ENCODE measurements around the gene DRD4.

DRD4 gene

GRCh38 chr11:614623-615503, 22.2 kb upstream of the DRD4 start:
- no peaks in the 10 kb centered on the region for H3K27me3 Mint-ChIP-seq
- peaks cover 14% of the 10 kb centered on the region for H3K4me1 Mint-ChIP-seq
- no peak for ATAC-seq (ENCODE audit: low read depth)
- peak overlapping the region; percentile 86 for H3K4me3 Mint-ChIP-seq
- DNase-seq (ENCODE audit: low spot score in 2 of 2): no peak
- peak overlapping the region; percentile 75 for H3K27ac Mint-ChIP-seq
- peaks cover 7% of the 10 kb centered on the region for H3K36me3 Mint-ChIP-seq
- H3K9me3 Mint-ChIP-seq: no peaks in the 10 kb centered on the region

- Mint-ChIP-seq H3K36me3 (peaks cover 5% of the 10 kb centered on the region), H3K4me1 (peaks cover 14% of the 10 kb centered on the region)
- peak; percentile 80 for DNase-seq (ENCODE audit: low spot score in 2 of 2)
Measured at GRCh38 chr11:615504-616319, 21.4 kb upstream of the DRD4 start, which contains the start of gene IRF7. TSS of gene IRF7 (minus strand) at chr11:615950. CDS start at chr11:615364, 586 bp downstream.

GRCh38 chr11:616320-617198, 20.5 kb upstream of the DRD4 start:
- no peak for ATAC-seq (ENCODE audit: low read depth)
- Mint-ChIP-seq H3K4me1 (peaks cover 14% of the 10 kb centered on the region), H3K27me3 (no peaks in the 10 kb centered on the region), H3K27ac (peak overlapping the region; percentile 74), H3K36me3 (peaks cover 4% of the 10 kb centered on the region), H3K4me3 (peak overlapping the region; percentile 86), H3K9me3 (no peaks in the 10 kb centered on the region)
- DNase-seq (ENCODE audit: low spot score in 2 of 2): no peak

More at GRCh38 chr11:615504-616319, 21.4 kb upstream of the DRD4 start, which contains the start of gene IRF7:
- H3K9me3 Mint-ChIP-seq: no peaks in the 10 kb centered on the region
- ATAC-seq (ENCODE audit: low read depth): peak; percentile 85
- H3K27me3 Mint-ChIP-seq: no peaks in the 10 kb centered on the region
- peak within 1 kb of the TSS; percentile 86 for H3K4me3 Mint-ChIP-seq
- peak within 1 kb of the TSS; percentile 74 for H3K27ac Mint-ChIP-seq

- Mint-ChIP-seq H3K27me3 (no peaks in the 10 kb centered on the region), H3K27ac (no peak overlapping the region), H3K9me3 (no peaks in the 10 kb centered on the region), H3K4me3 (no peak overlapping the region), H3K36me3 (peaks cover under 1% of the 10 kb centered on the region), H3K4me1 (peaks cover 11% of the 10 kb centered on the region)
- DNase-seq (ENCODE audit: low spot score in 2 of 2) (no peak), ATAC-seq (ENCODE audit: low read depth) (no peak)
Measured at GRCh38 chr11:617199-617911, 19.7 kb upstream of the DRD4 start.

- no peak overlapping the region for H3K4me3 Mint-ChIP-seq
- peaks cover 11% of the 10 kb centered on the region for H3K4me1 Mint-ChIP-seq
- peaks cover under 1% of the 10 kb centered on the region for H3K27me3 Mint-ChIP-seq
- ATAC-seq (ENCODE audit: low read depth): no peak
- no peaks in the 10 kb centered on the region for H3K9me3 Mint-ChIP-seq
- no peak overlapping the region for H3K27ac Mint-ChIP-seq
- peaks cover under 1% of the 10 kb centered on the region for H3K36me3 Mint-ChIP-seq
- no peak for DNase-seq (ENCODE audit: low spot score in 2 of 2)
Measured at GRCh38 chr11:617912-618682, 19.0 kb upstream of the DRD4 start.

- peaks cover 4% of the 10 kb centered on the region for H3K36me3 Mint-ChIP-seq
- DNase-seq (ENCODE audit: low spot score in 2 of 2) (no peak), ATAC-seq (ENCODE audit: low read depth) (no peak)
- H3K4me3 Mint-ChIP-seq: no peak overlapping the region
- no peaks in the 10 kb centered on the region for H3K9me3 Mint-ChIP-seq
- H3K27me3 Mint-ChIP-seq: peaks cover 4% of the 10 kb centered on the region
- H3K27ac Mint-ChIP-seq: no peak overlapping the region
- peaks cover 8% of the 10 kb centered on the region for H3K4me1 Mint-ChIP-seq
Measured at GRCh38 chr11:618856-619627, 18.0 kb upstream of the DRD4 start.

- Mint-ChIP-seq H3K36me3 (peaks cover 4% of the 10 kb centered on the region), H3K27ac (no peak overlapping the region), H3K9me3 (no peaks in the 10 kb centered on the region), H3K4me1 (peaks cover 5% of the 10 kb centered on the region), H3K27me3 (peaks cover 4% of the 10 kb centered on the region), H3K4me3 (no peak overlapping the region)
- DNase-seq (ENCODE audit: low spot score in 2 of 2) (no peak), ATAC-seq (ENCODE audit: low read depth) (no peak)
Measured at GRCh38 chr11:619628-620050, 17.4 kb upstream of the DRD4 start.

- peaks cover 4% of the 10 kb centered on the region for H3K36me3 Mint-ChIP-seq
- H3K4me3 Mint-ChIP-seq: no peak overlapping the region
- no peaks in the 10 kb centered on the region for H3K9me3 Mint-ChIP-seq
- H3K4me1 Mint-ChIP-seq: peaks cover 5% of the 10 kb centered on the region
- DNase-seq (ENCODE audit: low spot score in 2 of 2): no peak
- H3K27me3 Mint-ChIP-seq: peaks cover 6% of the 10 kb centered on the region
- H3K27ac Mint-ChIP-seq: no peak overlapping the region
- no peak for ATAC-seq (ENCODE audit: low read depth)
Measured at GRCh38 chr11:620201-620600, 16.9 kb upstream of the DRD4 start.

- Mint-ChIP-seq H3K4me1 (peaks cover 2% of the 10 kb centered on the region), H3K4me3 (no peak overlapping the region)
- no peak for DNase-seq (ENCODE audit: low spot score in 2 of 2)
Measured at GRCh38 chr11:620935-621814, 15.9 kb upstream of the DRD4 start.

GRCh38 chr11:621838-622237, 15.2 kb upstream of the DRD4 start:
- H3K36me3 Mint-ChIP-seq: peaks cover 4% of the 10 kb centered on the region
- H3K27me3 Mint-ChIP-seq: peaks cover 11% of the 10 kb centered on the region
- H3K4me1 Mint-ChIP-seq: peaks cover 2% of the 10 kb centered on the region
- DNase-seq (ENCODE audit: low spot score in 2 of 2) (no peak), ATAC-seq (ENCODE audit: low read depth) (no peak)
- H3K27ac Mint-ChIP-seq: no peak overlapping the region
- no peaks in the 10 kb centered on the region for H3K9me3 Mint-ChIP-seq
- no peak overlapping the region for H3K4me3 Mint-ChIP-seq

More at GRCh38 chr11:620935-621814, 15.9 kb upstream of the DRD4 start:
- no peaks in the 10 kb centered on the region for H3K9me3 Mint-ChIP-seq
- H3K27ac Mint-ChIP-seq: no peak overlapping the region
- H3K36me3 Mint-ChIP-seq: peaks cover 4% of the 10 kb centered on the region
- no peak for ATAC-seq (ENCODE audit: low read depth)
- peaks cover 6% of the 10 kb centered on the region for H3K27me3 Mint-ChIP-seq

- Mint-ChIP-seq H3K4me3 (no peak overlapping the region), H3K36me3 (peaks cover 7% of the 10 kb centered on the region), H3K9me3 (peaks cover 3% of the 10 kb centered on the region), H3K27me3 (peaks cover 17% of the 10 kb centered on the region), H3K4me1 (peaks cover 7% of the 10 kb centered on the region), H3K27ac (no peak overlapping the region)
- no peak for DNase-seq (ENCODE audit: low spot score in 2 of 2)
- no peak for ATAC-seq (ENCODE audit: low read depth)
Measured at GRCh38 chr11:623349-623869, 13.7 kb upstream of the DRD4 start.
